ENCODE data around the gene HEXIM2.

Gene HEXIM2

GRCh38 chr17:45128331-45128730 is 33.3 kb upstream of the HEXIM2 start:
- DNase-seq (ENCODE audit: low spot score) = no peak

DNA sequence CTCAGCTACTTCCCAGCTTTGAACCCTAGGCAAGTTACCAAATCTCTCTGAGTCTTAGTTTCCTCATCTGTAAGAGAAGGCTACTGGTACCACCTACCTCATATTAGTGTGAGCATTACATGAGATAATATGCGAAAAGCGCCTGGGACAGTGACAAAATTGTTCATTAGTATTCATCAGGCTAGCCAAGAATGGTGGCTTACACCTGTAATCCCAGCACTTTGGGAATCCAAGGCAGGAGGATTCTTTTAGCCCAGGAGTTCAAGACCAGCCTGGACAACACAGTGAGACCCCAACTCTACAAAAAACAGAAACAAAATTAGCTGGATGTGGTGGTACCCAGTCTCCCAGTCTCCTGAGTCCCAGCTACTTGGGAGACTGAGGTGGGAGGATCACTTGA is 32.7 kb upstream of the HEXIM2 start:
- no peak for DNase-seq (ENCODE audit: low spot score)

- no peak for DNase-seq (ENCODE audit: low spot score)
Measured at GRCh38 chr17:45129426-45129939, 32.2 kb upstream of the HEXIM2 start.

DNA sequence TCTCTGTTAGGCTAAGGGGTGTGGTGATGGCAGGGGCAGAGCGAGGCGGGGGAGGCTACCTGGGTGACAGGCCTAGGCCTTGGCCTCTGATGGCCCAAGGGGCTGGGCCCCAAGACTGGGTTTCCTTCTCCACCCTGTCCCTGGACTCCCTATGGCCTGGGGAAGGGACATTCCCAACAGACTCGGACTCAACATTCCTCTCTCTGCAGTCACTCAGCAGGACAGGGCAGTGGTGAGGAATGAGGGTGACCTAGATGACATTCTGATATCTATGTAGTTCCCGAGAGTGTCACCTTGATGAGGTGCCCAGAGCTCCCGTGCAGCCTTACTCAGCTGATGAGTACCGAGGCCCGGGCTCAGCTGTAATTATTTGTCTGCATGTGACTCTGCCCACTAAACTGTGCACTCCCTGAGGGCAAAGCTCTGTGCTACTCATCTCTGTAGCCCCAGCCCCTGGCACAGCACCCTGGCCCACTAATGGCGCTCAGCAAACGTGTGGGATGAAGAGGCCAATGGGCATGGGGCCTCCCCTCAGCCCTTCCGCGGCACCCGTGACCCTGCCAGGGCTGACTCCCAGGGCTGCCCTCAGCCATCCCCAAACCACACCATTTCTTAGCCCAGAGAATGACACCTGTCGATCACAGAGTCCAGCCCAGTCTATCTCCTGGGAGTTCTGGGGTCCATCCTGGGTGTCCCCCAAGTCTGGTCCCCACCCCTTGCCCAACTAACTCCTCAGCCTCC is 31.6 kb upstream of the HEXIM2 start:
- DNase-seq (ENCODE audit: low spot score) = no peak

GRCh38 chr17:45130681-45131615 is 30.7 kb upstream of the HEXIM2 start:
- DNase-seq (ENCODE audit: low spot score) = no peak

GRCh38 chr17:45131616-45132319 is 29.9 kb upstream of the HEXIM2 start:
- no peak for DNase-seq (ENCODE audit: low spot score)

DNA sequence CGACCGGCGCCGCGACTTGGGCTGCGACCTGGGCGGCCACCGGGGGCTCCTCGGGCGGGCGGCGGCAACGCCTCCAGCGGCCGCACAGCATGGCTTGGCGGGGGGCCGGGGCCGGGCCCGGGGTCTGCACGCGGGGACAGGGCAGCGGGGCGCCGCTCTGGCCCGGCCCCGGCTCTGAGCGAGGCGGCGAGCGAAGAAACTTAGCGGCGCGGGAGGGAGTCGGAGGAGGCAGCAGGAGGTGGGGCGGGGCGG is 29.4 kb upstream of the HEXIM2 start, which contains the start of gene PLCD3:
PLCD3 (minus strand) TSS at position 196 of the 252 bp plus-strand sequence; CDS start at position 91, 105 bp downstream.
- DNase-seq (ENCODE audit: low spot score) = no peak

- peak; percentile 87 for DNase-seq (ENCODE audit: low spot score)
Measured at GRCh38 chr17:45132572-45133463, 28.9 kb upstream of the HEXIM2 start.

DNA sequence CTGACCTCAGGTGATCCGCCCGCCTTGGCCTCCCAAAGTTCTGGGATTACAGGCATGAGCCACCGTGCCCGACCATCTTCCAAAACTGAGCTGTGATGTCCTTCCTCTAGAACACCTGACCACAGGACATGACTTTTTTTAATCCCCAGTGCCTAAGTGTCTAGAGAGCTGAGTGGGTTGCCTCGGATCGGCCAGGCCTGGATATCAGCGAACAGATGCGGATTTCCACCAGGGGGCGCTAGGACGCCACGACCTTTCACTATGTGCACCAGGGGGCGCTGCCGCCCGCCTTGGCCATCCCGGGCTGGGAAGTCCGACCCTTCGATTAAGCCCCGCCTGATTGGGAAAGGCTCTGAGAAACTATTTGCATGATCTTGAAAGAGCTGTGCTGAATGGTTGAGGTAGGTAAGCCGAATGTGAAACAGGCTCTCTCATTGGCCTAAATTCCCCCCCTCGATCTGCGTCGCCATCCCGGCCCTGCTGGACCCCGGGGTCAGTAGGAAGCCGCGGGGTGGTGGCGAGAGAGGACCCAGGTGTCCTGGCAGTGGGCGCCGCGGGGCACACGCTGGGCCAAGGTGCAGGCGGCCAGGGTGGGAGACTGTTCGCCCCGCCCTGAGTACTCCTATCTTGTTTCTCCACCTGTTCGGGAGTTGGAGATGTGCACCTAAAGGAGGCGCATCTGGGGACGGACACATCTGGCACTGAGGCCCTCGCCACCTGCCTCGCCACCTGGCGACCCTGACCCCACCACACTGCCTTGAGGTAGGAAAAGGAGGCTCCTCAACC is 26.3 kb upstream of the HEXIM2 start, which contains the start of gene ACBD4:
ACBD4 (plus strand) TSS at position 496 of the 786 bp plus-strand sequence. CDS start 458 bp downstream, outside the sequence.
- DNase-seq (ENCODE audit: low spot score) = peak; percentile 98

DNA sequence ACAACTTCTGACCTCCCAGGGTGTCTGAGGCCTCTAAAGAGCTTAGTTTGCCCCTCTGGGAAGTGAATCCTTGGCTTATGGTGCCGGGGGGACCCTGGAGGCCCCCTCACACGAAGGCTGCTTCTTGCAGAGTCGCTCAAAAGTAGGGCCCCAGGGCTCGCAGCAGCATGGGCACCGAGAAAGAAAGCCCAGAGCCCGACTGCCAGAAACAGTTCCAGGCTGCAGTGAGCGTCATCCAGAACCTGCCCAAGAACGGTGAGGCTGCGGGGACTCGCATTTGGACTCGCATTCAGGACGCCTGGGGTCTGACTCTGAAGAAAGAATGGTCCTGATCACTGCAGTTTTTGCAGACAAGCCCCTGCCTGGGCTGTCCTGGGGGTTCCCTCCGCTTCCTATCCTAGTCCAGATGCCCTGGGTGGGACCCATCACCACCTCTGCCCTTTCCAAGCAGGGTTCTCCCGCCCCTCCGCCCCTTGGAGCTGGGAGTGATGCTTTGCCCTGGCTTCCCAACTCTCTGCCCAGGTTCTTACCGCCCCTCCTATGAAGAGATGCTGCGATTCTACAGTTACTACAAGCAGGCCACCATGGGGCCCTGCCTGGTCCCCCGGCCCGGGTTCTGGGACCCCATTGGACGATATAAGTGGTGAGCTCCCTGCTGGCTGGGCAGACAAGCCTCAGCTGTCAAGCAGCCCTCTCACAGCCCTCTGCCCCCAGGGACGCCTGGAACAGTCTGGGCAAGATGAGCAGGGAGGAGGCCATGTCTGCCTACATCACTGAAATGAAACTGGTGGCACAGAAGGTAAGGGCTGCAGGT is 25.5 kb upstream of the HEXIM2 start:
- no peak for DNase-seq (ENCODE audit: low spot score)

GRCh38 chr17:45136846-45137560 is 24.7 kb upstream of the HEXIM2 start:
- no peak for DNase-seq (ENCODE audit: low spot score)

GRCh38 chr17:45137561-45138305 is 23.9 kb upstream of the HEXIM2 start:
- DNase-seq (ENCODE audit: low spot score) = no peak

- no peak for DNase-seq (ENCODE audit: low spot score)
Measured at GRCh38 chr17:45138911-45139532, 22.7 kb upstream of the HEXIM2 start.

GRCh38 chr17:45139533-45139920 is 22.1 kb upstream of the HEXIM2 start:
- no peak for DNase-seq (ENCODE audit: low spot score)

GRCh38 chr17:45143094-45143670 is 18.5 kb upstream of the HEXIM2 start:
- no peak for DNase-seq (ENCODE audit: low spot score)

- no peak for DNase-seq (ENCODE audit: low spot score)
Measured at GRCh38 chr17:45143767-45144198, 17.9 kb upstream of the HEXIM2 start.

All from COLO829 (cell line).